K562 (cell line): ENCODE data around the gene IL4I1. TPM values are rescaled to one million over a fixed set of nuclear protein-coding genes. Genes with fewer than 3 reads are reported as not detected.

Source experiments
- CHCHD3 ChIP-seq: fragments of 250-450 bp; sonication (Bioruptor Pico); IDR thresholded peaks from 2 replicates; pipeline ENCODE4 v2.1.2; 2022; ENCODE audit warnings: mild to moderate bottlenecking
- FOXM1 ChIP-seq, 2 experiments: fragments of 450-650 bp in 1 of 2; sonication (generic) in 1 of 2; formaldehyde crosslinking in 1 of 2; IDR thresholded peaks; 2 replicates each; pipeline versions ENCODE4 v1.6.1 to v1.9.0; 2017 to 2022; ENCODE audit warnings: low read depth in 2 of 2, mild to moderate bottlenecking in 2 of 2, missing genetic modification reagents in 1 of 2, moderate library complexity in 1 of 2
- KLF1 ChIP-seq: fragments of 450-650 bp; IDR thresholded peaks from 2 replicates; pipeline ENCODE4 v1.6.1; 2016; ENCODE audit warnings: missing genetic modification characterization, missing compliant biosample characterization
- NFE2 ChIP-seq: IDR thresholded peaks from 2 replicates; pipeline ENCODE4 v1.6.1; 2014; ENCODE audit warnings: antibody characterized with exemption, low read depth
- NFE2L1 ChIP-seq: fragments of 450-650 bp; IDR thresholded peaks from 2 replicates; pipeline ENCODE4 v1.6.1; 2016; ENCODE audit warnings: missing genetic modification characterization, low read depth, mild to moderate bottlenecking, missing compliant biosample characterization, moderate library complexity, borderline replicate concordance
- PCBP2 ChIP-seq: fragments of 200-400 bp; formaldehyde crosslinking; IDR thresholded peaks from 2 replicates; pipeline ENCODE4 v1.6.1; 2018; ENCODE audit warnings: low read length, low read depth, mild to moderate bottlenecking, moderate library complexity; ENCODE audit not compliant: poor library complexity, severe bottlenecking
- RNF2 ChIP-seq: sonication (generic); IDR thresholded peaks from 2 replicates; pipeline ENCODE4 v1.6.1; 2016
- SPI1 ChIP-seq: IDR thresholded peaks from 2 replicates; pipeline ENCODE4 v1.6.1; 2011; ENCODE audit warnings: low read depth, low read length, control low read depth, borderline replicate concordance
- XRCC5 ChIP-seq: fragments of 200-400 bp; formaldehyde crosslinking; IDR thresholded peaks from 2 replicates; pipeline ENCODE4 v1.6.1; 2017; ENCODE audit warnings: low read depth, mild to moderate bottlenecking, low read length
- ZNF449 ChIP-seq: fragments of 250-450 bp; sonication (Bioruptor Pico); IDR thresholded peaks from 2 replicates; pipeline ENCODE4 v1.8.0; 2022; ENCODE audit warnings: moderate library complexity, mild to moderate bottlenecking, inconsistent platforms
- ZNF589 ChIP-seq: fragments of 200-800 bp; sonication (Bioruptor generic); IDR thresholded peaks from 2 replicates; pipeline ENCODE4 v1.6.1; 2016; ENCODE audit warnings: low read depth, missing genetic modification characterization, missing compliant biosample characterization
- ZNF592 ChIP-seq: fragments of 450-650 bp; IDR thresholded peaks from 2 replicates; pipeline ENCODE4 v1.6.1; 2017; ENCODE audit warnings: antibody characterized with exemption, mild to moderate bottlenecking
- polyA plus RNA-seq, 8 experiments: library from polyadenylated mRNA; depleted of rRNA in 4 of 8; stranded (reverse) in 5 of 8; unstranded in 3 of 8; fragments of >200 nt; fragmentation: Nextera tagmentation in 2 of 8; fragmentation: Illumina TruSeq in 1 of 8; extraction: Ambion mirVana in 2 of 8; extraction: Trizol in 1 of 8; gene quantifications; 2 replicates each; pipeline versions ENCODE4 v1.2.1 to v1.2.3, GENCODE V29; 2011 to 2014; ENCODE audit warnings: inconsistent platforms in 1 of 8, missing spikeins in 1 of 8
- total RNA-seq, 7 experiments: library from RNA; depleted of rRNA in 6 of 7; stranded (reverse); fragments of >200 nt in 6 of 7; fragmentation: Illumina TruSeq in 2 of 7; extraction: Trizol in 2 of 7; gene quantifications; 2 replicates each; pipeline versions ENCODE4 v1.2.1 to v1.2.3, GENCODE V29; 2011 to 2021; ENCODE audit warnings: low replicate concordance in 1 of 7
- TF ChIP-seq, protein P1 (sequence below): sonication (generic); formaldehyde crosslinking; IDR thresholded peaks from 2 replicates; pipeline ENCODE4 v1.5.0; 2020; ENCODE audit warnings: missing genetic modification reagents
- TF ChIP-seq, protein P2 (sequence below): fragments of 250-450 bp; sonication (Bioruptor Pico); IDR thresholded peaks from 2 replicates; pipeline ENCODE4 v1.4.0; 2020

IL4I1 gene
- total and polyA plus RNA-seq, 9 of the 15 experiments (the other 6 are each of a cell fraction or from before 2014, with no cell fraction given): 0.06 to 0.95 (median 0.43) TPM; not detected in 2

DNA sequence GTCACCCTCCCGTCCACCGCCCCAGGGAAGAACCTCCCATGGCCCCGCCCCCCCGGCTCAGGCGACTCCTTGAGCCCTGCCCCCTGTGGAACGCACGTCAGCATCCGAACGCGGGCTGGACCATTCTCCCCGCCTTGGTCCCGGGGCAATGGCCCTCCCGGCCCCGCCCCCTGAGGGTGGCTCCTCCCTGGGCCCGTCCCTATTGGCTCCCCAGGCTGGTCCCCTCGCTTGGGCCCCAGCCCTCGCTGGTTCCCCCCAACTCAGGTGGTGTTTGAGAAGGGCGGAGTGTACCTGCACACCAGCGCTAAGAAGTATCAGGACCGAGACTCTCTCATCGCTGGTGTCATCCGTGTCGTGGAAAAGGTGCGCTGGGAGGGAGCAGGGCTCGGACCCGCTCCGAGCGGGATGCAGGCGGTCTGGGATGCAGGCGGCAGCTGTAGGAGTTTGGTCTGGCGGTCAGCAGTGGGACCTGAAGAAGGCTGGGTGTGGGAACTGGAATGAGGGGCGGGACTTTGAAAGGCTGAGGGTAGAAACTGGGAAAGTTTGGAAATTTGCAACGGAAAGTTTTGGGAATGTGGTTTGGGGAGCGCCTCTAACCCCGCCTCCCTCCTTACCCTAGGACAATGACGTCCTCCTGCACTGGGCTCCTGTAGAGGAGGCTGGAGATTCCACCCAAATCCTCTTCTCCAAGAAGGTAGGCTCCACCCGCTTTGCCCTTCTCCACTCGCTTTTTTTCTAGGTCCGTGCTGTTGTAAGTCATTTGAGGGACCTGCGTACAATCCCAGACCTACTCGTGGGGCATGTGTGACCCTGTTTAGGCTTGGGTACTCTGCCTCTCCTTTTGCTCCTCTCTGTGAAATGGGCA lies 18.6 kb downstream of the IL4I1 start (continued):
- TF ChIP-seq NFE2L1 (tag) (no peak), XRCC5 (no peak), KLF1 (no peak), ZNF449 (no peak), ZNF592 (no peak), SPI1 (no peak), ZNF589 (no peak; the same call in 1 of the 2 replicates), FOXM1 (IDR thresholded peaks at IDR 0.05; ENCODE audit: low read depth) (no peak), FOXM1 (CRISPR knock-in tag; IDR thresholded peaks at IDR 0.05; ENCODE audit: low read depth) (no peak), NFE2 (no peak), CHCHD3 (CRISPR knock-in tag) (no peak), PCBP2 (no peak), RNF2 (no peak; the same call in 1 of the 2 replicates)
- TF ChIP-seq, protein P1, sequence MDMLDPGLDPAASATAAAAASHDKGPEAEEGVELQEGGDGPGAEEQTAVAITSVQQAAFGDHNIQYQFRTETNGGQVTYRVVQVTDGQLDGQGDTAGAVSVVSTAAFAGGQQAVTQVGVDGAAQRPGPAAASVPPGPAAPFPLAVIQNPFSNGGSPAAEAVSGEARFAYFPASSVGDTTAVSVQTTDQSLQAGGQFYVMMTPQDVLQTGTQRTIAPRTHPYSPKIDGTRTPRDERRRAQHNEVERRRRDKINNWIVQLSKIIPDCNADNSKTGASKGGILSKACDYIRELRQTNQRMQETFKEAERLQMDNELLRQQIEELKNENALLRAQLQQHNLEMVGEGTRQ (CRISPR knock-in tag): no peak
- TF ChIP-seq, protein P2, sequence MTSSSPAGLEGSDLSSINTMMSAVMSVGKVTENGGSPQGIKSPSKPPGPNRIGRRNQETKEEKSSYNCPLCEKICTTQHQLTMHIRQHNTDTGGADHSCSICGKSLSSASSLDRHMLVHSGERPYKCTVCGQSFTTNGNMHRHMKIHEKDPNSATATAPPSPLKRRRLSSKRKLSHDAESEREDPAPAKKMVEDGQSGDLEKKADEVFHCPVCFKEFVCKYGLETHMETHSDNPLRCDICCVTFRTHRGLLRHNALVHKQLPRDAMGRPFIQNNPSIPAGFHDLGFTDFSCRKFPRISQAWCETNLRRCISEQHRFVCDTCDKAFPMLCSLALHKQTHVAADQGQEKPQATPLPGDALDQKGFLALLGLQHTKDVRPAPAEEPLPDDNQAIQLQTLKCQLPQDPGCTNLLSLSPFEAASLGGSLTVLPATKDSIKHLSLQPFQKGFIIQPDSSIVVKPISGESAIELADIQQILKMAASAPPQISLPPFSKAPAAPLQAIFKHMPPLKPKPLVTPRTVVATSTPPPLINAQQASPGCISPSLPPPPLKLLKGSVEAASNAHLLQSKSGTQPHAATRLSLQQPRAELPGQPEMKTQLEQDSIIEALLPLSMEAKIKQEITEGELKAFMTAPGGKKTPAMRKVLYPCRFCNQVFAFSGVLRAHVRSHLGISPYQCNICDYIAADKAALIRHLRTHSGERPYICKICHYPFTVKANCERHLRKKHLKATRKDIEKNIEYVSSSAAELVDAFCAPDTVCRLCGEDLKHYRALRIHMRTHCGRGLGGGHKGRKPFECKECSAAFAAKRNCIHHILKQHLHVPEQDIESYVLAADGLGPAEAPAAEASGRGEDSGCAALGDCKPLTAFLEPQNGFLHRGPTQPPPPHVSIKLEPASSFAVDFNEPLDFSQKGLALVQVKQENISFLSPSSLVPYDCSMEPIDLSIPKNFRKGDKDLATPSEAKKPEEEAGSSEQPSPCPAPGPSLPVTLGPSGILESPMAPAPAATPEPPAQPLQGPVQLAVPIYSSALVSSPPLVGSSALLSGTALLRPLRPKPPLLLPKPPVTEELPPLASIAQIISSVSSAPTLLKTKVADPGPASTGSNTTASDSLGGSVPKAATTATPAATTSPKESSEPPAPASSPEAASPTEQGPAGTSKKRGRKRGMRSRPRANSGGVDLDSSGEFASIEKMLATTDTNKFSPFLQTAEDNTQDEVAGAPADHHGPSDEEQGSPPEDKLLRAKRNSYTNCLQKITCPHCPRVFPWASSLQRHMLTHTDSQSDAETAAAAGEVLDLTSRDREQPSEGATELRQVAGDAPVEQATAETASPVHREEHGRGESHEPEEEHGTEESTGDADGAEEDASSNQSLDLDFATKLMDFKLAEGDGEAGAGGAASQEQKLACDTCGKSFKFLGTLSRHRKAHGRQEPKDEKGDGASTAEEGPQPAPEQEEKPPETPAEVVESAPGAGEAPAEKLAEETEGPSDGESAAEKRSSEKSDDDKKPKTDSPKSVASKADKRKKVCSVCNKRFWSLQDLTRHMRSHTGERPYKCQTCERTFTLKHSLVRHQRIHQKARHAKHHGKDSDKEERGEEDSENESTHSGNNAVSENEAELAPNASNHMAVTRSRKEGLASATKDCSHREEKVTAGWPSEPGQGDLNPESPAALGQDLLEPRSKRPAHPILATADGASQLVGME (CRISPR knock-in tag): peak; percentile 74
